Activated gamma-delta T cell treated with anti-CD3 and anti-CD28 coated beads, Interleukin-2, amount 50 U/mL, for 16 hours (primary cell): ENCODE results near the gene CNPY1.

Experiments
- DNase-seq: peaks from one replicate; pipeline ENCODE4 v3.0.0-alpha.2; 2020; ENCODE audit warnings: low read depth

Gene CNPY1

DNA sequence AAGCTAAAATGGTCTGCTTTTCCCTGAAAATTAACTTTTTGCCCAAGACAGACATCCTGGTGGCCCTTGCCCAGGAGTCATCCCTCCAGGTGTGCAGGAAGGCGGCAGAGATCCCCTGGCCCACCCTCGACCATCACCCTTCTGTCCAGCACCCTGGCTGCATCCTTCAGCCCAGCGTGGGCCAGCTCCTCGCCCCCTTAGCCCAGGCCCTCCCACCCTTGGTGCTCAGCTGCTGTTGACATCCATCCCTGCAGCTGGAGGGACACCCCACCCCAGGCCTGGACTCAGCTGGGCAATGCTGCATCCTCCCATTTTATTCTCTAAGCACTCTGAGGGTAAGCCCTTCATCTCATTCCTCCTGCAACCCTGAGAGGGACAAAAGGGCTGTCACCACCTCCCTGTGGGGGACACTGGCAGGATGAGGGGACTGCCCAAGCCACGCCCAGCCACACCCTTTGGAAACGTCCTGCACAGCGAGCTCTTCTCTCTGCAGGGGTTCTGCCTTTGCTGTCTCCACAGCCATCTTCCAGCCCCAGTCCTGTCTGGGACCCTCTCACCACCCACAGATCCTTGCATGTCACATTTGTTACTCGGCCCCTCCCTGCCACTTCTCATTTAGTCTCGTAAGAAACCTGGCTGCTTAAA, 57.8 kb downstream of the CNPY1 start:
- no peak for DNase-seq

DNA sequence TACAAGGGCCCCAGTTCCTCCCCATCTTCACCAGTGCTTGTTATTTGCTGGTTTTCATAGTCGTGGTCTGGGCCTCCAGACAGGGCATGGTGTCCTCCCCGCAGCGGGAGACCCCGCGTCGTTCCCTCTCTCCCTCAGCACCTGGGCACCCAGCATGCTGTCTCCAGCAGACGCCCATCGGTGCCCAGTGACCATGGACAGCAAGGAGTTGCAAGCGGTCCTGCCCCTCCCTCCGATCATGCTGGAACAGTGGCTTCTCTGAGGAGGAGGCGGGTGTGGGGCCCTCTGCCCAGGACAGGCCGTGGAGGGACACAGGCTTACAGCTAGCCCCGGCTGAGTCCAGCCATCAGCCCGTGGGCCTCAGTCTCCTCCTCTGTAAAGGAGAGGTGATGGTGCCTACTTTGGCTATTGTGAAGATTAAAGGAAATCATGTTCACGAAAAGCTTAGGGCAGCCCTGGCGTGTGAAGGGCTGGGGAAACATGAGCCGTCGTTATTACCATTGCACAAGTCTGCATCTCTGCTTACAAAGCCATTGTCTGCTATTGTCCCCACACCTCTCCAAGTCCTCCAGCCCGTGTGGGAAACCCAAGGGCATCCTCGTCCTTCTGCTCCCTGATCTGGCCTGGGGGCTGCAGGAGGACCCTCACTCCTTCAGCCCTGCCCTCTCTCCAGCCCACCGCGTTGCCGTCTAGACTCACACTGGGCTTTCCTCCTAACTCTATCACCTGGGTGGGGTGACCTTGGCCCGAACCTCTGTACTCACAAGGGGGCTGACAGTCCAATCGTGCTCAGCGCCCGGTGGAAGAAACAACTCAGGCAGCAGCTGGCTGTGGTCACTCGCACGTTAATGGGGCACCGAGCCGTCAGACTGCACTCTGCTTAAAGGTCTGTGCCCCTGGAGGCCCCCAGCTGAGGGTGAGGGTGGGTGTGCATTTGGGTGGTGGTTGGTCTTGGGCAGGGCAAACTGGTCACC, 58.6 kb downstream of the CNPY1 start:
- no peak for DNase-seq

DNA sequence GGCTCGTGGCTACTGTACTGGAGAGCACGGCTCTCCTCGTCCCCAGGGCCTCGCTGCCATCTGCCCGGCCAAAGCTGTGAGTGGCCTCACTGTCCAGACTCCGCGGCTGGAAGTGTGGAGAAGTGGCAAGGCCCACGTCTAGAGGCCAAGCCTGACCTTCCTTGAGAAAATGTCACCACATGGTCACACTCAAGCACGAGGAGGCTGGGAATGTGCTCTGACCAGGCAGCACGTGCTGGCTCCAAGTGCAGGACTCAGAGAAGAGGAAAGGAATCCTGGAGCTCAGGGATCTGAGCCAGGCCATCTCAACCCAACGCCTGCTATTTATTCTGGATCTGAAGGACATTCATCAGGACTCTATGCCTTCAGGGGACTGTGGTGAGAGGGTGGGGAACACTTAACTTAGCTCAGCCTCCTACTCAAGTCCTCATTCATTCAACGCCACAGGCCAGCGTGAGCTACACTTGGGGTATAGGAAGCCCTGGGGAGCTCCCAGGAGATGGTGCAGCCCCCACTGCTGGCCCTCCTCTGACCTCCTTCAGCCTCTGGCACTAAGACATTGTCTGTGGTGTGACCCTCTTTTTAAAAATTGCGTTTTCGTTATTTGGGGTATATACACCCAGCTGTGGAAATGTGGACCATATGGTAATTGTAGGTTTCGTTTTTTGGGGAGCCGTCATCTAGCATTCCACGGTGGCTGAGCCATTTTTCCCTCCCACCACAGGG, 59.4 kb downstream of the CNPY1 start:
- no peak for DNase-seq

DNA sequence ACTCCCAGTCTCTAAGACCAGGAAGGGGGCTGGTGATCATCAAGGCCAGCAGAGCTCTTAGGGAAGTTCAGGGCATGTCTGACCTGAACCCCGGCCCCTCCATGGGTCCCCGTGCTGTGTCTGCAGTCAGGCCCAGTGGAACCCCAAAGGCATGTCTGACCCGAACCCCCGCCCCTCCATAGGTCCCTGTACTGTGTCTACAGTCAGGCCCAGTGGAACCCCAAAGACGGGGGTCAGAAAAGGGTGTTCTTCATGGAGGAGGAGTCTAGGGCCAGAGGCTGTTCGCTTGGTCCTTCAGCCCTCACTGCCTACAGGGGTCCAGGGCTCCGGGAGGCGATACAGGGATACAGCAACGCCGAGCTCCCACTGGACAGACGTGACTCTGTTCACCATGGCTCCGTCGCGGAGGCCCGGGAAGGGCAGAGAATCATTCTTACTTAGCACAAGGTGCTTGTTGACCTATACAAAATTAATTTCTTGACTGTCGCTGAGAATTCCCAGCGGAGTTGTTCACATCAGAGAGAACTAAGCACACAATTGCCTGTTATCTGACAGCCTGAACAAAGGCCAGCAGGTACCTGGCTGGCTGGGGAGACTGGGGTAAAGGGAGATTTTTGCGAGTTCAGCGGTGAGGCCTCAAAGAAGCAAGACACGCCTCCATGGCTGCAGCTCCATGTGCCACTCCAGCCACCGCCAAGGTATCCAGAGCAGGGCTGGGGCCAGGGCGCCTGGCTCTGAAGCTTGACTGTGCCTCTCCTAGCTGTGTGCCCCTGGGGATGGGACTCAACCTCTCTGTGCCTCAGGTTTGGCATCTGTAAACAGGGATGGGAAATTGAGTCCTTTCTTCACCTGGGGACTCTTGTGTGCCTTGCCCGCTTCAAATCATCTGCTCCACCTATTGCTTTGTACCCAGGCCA, 61.6 kb downstream of the CNPY1 start:
- no peak for DNase-seq

DNA sequence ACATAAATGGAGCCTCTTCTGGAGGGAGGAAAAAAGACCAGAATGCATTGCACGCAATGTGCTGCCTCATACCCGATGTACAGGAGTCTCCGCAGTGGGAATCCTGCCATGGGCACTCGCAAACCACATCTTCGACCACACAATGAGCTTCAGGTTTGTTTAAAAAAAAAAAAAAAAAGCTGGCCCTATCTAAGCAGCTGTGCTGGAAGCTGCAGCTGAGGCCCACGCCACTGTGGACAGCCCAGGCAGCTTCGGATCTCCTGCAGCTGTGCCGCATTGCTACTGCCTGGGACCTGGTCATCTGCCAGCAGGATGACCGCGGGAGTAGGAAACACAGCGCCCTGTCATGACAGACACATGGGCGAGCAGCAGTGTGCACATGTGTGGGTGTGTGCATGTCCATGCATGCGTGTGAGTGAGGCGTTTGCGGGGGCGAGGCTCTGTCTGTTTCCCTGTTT, 62.5 kb downstream of the CNPY1 start:
- DNase-seq: no peak

DNA sequence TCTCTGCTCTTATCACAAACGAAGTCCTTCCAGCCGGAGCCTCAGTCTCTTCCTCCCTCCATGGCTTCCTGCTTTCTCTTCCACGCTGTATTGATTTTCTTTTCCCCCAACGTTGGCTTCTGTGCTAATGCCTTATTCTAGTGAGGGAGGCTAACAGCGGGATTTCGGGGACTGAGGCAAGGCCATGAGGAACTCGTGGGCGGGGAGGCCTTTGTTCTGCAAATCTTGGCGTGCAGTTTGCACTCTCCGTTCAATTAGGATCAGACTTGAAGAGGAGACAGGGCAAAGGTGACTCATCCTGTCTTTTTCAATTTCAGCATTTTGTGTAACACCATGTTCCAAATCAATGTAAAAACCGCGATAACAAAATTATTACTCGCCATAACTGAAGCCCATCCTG, 63.1 kb downstream of the CNPY1 start:
- DNase-seq: no peak

DNA sequence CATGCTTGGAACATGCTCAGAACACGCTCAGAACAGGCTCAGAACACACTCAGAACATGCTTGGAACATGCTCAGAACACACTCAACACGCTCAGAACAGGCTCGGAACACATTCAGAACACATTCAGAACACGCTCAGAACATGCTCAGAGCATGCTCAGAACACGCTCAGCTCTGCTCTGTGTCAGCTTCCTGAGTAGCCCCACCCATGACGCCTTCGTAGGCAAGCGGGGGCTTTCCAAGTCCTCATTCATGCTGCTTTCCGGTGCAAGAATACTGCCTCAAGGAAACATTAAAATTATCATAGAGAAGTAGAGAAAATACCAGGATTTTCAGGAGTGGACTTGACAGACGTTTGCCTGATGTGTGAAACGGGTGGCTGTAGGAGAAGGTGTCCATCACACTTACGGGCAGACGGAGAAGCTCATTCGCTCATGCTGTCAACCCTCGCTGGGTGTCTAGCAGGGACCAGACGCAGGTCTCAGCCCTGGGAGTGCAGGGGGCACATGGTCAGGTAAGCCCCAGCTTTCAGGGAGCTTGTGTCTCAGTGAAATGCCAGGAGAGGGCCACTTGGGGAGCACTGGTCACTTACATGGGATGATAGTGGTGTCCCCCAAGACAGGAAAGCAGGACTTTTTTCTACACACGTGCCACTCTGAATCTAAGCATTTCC, 63.7 kb downstream of the CNPY1 start:
- DNase-seq: no peak

DNA sequence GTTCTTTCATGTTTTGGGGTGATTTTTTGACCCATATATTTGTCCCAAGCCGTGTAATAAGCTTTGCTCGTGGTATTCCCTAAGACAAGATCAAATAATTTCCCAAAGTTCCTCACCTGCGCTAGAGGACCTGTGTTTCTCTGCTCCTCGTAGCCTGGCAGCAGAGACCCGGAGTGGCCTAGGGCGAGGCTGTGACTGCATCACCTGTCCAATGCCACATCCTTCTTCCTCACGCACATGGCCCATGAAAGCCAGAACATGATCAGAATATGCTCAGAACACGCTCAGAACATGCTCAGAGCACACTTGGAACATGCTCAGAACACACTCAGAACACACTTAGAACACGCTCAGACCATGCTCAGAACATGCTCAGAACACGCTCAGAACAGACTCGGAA, 64.6 kb downstream of the CNPY1 start:
- DNase-seq: no peak

DNA sequence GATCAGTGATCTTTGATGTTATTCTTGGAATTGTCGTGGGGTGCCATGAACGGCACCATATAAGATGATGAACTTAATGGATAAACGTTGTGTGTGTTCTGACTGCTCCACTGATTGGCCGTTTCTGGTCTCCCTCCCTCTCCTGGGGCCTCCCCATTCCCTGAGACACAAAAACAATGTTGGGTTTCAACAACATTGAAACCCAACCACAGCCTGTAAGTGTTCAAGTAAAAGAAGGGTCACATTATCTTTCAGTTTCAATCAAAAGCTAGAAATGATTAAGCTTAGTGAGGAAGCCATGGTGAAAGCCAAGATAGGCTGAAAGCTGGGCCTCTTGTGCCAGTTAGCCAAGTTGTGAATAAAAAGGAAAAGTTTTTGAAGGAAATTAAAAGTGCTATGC, 68.9 kb downstream of the CNPY1 start:
- no peak for DNase-seq

DNA sequence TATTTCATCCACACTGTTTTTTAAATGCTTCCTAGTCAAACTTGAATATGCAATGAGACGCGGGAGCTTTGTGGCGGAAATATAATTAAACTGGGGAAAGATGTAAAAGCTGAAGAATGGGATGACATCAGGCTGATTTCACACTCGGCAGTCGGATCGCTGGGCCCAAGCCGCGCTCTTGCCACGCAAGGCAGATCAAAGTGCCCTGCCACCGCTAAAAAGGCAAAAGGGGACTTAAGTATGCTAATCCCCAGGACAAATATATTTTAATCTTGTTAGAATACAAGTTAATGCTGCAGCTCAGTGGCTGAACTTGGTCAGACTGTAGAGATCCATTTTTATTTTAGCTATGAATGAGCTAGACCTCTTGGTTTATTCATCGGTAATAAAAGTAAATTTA, 74.6 kb downstream of the CNPY1 start:
- DNase-seq: no peak

DNA sequence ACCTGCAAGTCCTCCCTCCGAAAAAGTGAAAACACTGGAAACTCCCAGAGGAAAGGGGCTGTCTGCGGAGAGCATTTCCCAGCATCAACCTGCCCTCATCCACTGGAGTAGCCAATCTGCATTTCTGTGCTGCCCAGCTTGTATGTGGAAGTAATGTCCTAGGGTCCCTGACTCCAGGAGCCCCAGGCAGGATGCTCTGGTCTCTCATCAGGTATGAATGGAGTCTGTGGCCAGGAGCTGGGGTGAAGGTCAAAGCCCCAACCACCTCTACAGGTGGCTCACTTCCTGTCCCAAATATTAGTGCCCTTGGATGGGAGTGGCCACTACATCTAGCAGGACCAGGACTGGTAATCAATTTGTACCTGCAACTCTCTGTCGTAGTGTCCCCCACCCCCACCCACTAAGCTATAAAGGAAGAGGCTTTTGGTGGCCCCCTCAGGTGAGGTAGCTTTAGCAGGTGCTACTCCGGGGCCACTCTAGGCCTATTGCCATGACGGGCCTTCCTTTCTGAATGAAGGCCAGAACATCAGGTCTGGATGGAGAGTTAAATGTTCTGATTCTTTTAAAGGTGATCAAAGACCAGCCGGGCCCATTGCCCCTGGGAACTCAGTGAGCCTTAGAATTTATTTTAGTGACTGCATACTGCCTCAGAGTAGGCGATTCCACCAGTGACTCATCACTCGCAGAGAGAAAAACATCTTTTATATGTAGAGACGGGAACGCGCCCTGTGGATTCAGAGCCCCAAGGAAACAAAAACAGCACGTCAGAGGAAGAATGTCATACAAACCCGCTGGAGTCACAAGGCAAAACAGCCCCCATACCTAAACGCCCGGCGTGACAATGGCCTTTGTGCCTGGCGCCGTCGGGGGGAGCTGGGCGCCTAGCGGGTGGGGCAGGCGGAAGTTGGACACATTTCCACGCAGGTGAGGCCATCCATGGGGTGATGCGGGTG, 75.4 kb downstream of the CNPY1 start:
- no peak for DNase-seq

DNA sequence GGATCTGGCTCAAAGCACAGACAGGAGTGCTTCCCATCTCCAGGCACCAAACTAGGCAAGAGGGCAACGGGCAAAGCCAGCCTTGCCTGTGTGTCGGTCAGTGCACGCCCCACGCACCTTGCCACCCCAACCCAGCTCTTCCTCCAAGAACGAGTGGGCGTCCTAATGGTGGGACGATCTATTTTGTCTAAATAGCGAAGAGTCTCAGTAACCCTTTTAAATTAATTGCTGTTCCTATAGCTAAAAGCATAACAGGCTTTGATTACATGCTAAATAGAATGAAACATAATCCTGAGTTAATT, 76.2 kb downstream of the CNPY1 start:
- DNase-seq: no peak

DNA sequence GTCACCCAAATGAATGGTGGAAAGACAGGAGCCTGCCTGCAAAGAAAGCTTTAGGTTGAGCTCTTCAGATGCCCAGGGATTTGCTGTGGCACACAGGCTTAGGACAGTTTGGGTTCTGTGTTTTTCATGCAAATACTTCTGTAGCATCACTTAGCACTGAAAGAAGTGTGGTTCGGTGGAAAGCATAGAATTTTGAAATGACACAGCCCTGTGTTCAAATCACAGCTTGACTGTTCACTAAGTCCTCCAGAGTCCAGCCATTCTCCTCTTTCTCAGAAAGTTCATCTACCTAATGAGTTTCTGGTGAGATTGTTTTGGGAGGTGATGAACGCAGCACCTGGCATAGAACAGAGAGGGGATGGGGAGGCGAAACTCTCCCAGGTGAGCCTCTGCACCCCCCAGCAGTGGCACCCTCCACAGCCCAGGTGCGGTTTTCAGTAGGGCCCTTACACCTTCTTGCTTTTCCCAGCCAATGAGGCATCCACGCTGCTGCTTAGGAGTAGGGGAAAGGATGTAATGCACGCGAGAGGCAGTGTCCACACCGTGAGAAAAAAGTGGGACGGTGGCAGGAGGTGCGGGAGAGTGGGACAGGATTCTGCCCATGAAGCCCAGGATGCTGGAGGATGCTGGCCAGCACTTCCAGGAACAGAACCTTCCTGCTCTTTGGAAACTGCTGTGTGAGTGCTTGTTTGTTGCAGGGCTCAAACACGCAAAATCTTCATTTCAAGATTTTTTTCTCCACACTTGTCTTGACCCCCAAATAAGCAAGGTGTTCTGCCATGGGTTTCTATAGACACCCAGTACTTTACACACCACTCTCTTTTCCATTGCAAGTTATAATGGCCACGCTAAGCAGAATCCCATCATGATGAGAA, 76.8 kb downstream of the CNPY1 start:
- DNase-seq: no peak

DNA sequence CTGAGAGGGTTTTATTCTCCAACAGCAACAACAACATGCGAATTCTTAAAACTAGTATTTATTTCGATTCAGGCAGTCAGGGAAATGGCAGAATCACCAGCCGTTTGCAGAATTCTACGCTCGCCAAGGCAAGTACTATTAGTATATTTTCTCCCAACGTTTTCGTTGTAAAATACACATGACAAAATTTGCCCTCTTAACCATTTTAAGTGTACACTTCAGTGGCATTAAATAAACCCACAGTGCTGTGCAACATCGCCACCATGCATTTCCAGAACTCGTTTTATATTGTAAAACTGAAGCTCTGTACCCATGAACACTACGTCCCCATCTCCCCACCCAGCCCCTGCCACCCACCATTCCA, 77.6 kb downstream of the CNPY1 start:
- no peak for DNase-seq

DNA sequence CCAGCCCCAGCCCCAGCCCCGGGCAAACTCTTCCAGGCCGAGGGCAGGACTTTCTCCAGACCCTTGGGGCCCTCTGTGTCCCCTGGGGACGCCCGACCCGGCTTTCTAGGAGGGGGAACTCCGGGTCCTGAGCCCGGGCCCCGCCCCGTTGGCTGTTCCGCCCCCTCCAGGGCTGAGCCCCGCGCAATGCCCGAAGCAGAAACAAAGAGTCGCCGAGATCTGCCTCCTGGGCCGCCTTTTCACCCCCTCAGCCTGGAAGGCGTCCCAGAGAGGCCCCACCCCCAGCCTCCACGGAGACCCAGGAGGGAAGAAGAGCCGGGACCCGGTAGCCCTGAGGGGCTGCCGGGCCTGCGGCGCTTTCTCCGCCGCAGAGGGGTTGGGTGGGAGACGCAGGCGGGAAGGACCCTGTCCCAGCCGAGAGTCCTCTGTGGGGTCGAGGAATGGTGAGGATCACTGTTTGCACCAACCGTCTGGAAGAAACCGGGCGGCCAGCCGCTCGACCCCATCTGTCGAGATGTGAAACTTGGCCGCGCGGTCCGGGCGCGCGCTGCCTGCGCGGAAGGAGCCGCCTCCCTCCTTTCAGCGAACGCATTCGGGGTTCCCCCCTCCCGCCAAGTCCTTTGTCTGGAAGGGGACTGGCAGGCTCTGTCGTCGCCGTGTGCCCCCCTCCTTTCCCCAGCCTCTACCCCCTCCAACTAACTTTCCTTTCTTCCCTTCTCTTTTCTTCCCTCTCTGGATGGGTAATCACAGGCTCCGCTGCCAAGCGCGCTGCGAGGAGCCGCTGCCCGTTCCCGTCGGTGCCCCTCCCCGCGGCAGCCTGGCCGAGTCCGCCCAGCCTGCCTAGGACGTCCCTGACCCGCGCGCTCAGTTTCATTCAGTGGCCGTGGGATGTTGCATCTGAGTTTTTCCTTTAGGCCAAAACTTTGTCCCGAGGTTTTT, 78.2 kb downstream of the CNPY1 start:
- DNase-seq: no peak

DNA sequence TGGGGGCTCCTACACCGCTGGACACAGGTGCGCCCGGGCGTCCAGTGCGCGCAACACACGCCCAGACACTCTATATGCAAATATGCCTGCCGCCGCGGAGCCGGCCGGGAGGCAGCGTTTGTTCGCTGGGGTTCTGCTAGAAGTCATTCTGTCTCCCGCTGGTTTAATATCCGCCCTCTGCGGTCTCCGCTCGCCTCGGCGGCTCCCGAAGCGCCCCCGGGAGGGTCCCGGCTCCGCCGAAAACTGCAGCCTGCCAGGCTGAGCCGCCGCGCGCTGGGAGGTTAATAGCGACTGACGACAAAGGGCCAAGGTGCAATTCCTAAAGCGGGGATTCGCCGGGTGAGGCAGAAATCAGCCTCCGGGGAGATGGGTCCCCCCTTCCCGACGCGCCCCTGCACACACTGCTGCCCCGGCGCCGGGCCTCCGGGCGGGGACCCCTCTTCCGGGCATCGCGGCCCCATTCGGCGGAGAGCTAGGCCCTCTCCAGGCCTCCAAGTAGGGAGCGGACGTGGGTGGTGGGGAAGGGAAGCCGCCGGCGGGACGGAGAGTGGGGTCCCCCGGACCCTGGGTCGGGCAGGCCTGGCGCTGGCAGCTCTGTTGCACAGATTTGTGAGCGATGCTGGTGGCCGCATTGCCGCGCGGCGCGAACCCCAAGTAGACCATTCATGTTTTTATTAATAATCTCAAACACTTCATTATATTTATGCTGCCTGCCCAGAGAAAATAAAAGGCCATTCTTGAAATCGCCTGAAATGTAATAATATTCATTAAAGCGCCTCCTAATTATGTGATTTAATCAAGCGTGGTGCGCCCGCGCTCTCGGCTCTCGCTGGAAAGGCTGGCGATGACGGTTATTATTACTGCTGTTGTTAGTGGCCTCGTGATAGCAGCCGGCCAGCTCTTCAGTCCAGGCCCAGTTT, 79.3 kb downstream of the CNPY1 start:
- DNase-seq: no peak
